Measurements from ENCODE around the gene GAD1. TPM values are rescaled to one million over a fixed set of nuclear protein-coding genes. Genes with fewer than 3 reads are reported as not detected.

Gene GAD1
- total RNA-seq, 1 donor from 2014 or later: 3.9 TPM

GRCh38 chr2:170896622-170897021 lies 79.9 kb downstream of the GAD1 start:
- DNase-seq: no peak

DNA sequence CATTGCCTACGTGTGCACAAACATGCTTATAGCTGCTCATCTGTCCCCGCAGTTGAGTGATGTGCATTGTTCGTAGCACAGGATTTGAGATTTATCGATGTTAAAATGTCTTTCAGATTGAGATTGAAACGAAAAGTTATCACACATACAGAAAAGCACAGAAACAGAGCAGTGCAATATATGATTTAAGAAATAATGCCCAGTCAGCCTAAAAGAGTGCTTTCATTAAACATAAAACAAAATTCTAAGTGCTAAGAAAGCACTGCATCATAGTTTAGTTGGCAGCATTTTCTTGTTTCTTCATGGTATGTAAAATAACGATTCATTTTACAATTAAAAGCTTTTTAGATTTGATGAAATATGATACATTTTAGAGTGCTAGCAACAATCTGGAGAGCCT lies 80.4 kb downstream of the GAD1 start:
- no peak for DNase-seq

- peak; percentile 4 for DNase-seq
Measured at GRCh38 chr2:170905864-170906263, 89.2 kb downstream of the GAD1 start.

Small RNA genes within 50 kb of the gene (small RNA-seq; reads per million reads assigned to genes)
- not detected for gene RF00019 (ENCODE audit: low replicate concordance)

Other genes with a start within 250 kb of the GAD1 start
- gene SP5, start 101.5 kb upstream of the GAD1 start, total RNA-seq: 4.5 TPM
- 1.6 TPM for gene ERICH2, start 46.5 kb upstream of the GAD1 start, total RNA-seq
- gene GORASP2, start 112.4 kb downstream of the GAD1 start, total RNA-seq: 37.6 TPM

Data from tongue (tissue), 3 donors.